ENCODE data around the gene MYCBPAP. TPM values are rescaled to one million over a fixed set of nuclear protein-coding genes. Genes with fewer than 3 reads are reported as not detected.
"Not testable (repeated sequence)": the region's sequence is repeated elsewhere in the genome, so short reads cannot be mapped to it uniquely, and the experiment has no call there.

MYCBPAP gene
- total RNA-seq, 1 donor from 2014 or later = 1.3 TPM

- intact Hi-C loops (cut with DNase I) = no loop called here
- Histone ChIP-seq H3K9me3 (no peaks in the 10 kb centered on the region), H3K4me3 (no peak overlapping the region), H3K4me1 (peaks cover 6% of the 10 kb centered on the region), H3K36me3 (peaks cover 5% of the 10 kb centered on the region), H3K27ac (no peak overlapping the region), H3K27me3 (peaks cover 12% of the 10 kb centered on the region)
- TF ChIP-seq CTCF (IDR thresholded peaks at IDR 0.05) = no peak
- DNase-seq (no peak), ATAC-seq (no peak)
These were observed 38.5 kb upstream of the MYCBPAP start for GRCh38 chr17:50469671-50470305.

GRCh38 chr17:50470426-50470825, 37.8 kb upstream of the MYCBPAP start:
- Histone ChIP-seq H3K4me1 (peaks cover 6% of the 10 kb centered on the region), H3K36me3 (peaks cover 5% of the 10 kb centered on the region), H3K27ac (no peak overlapping the region), H3K27me3 (peaks cover 12% of the 10 kb centered on the region), H3K9me3 (no peaks in the 10 kb centered on the region), H3K4me3 (no peak overlapping the region)
- intact Hi-C loops (cut with DNase I) = no loop called here
- TF ChIP-seq CTCF (IDR thresholded peaks at IDR 0.05) = no peak
- ATAC-seq (no peak), DNase-seq (no peak)

- DNase-seq = no peak
These were observed 37.0 kb upstream of the MYCBPAP start for GRCh38 chr17:50471009-50471905.

GRCh38 chr17:50472286-50472685, 36.0 kb upstream of the MYCBPAP start:
- ATAC-seq = no peak
- Histone ChIP-seq H3K36me3 (peaks cover 5% of the 10 kb centered on the region), H3K9me3 (no peaks in the 10 kb centered on the region), H3K27me3 (peaks cover 12% of the 10 kb centered on the region), H3K27ac (no peak overlapping the region), H3K4me3 (no peak overlapping the region), H3K4me1 (peaks cover 6% of the 10 kb centered on the region)
- intact Hi-C loops (cut with DNase I) = no loop called here
- TF ChIP-seq CTCF (IDR thresholded peaks at IDR 0.05) = no peak
- no peak for DNase-seq

More at GRCh38 chr17:50471009-50471905, 37.0 kb upstream of the MYCBPAP start:
- Histone ChIP-seq H3K9me3 (no peaks in the 10 kb centered on the region), H3K4me1 (peaks cover 6% of the 10 kb centered on the region), H3K4me3 (no peak overlapping the region), H3K27me3 (peaks cover 12% of the 10 kb centered on the region), H3K36me3 (peaks cover 5% of the 10 kb centered on the region), H3K27ac (no peak overlapping the region)
- ATAC-seq = no peak
- no peak for TF ChIP-seq CTCF (IDR thresholded peaks at IDR 0.05)
- intact Hi-C loops (cut with DNase I) = no loop called here

- DNase-seq; H3K4me3 ChIP-seq; ATAC-seq; H3K9me3 ChIP-seq; H3K27ac ChIP-seq; intact Hi-C loops (cut with DNase I); H3K4me1 ChIP-seq; H3K36me3 ChIP-seq: not testable (repeated sequence)
- H3K27me3 ChIP-seq = peaks cover 12% of the 10 kb centered on the region
- peak; percentile 15 for TF ChIP-seq CTCF (IDR thresholded peaks at IDR 0.05)
These were observed 35.5 kb upstream of the MYCBPAP start for GRCh38 chr17:50472761-50473161.

All from upper lobe of right lung (tissue), 1 donor.